ENCODE data around the gene SCGB3A1.

GRCh38 chr5:180629831-180630382 is 38.6 kb upstream of the SCGB3A1 start:
- TF ChIP-seq CTCF (conservative IDR thresholded peaks at IDR 0.05; ENCODE audit: low read length) (no peak), EZH2phosphoT487 (IDR thresholded peaks at IDR 0.05; ENCODE audit: borderline replicate concordance) (no peak)

Data from Loucy (cell line).